Gastrocnemius medialis (tissue), 4 donors: Measurements from ENCODE around the gene WWOX. TPM values are rescaled to one million over a fixed set of nuclear protein-coding genes. Genes with fewer than 3 reads are reported as not detected.

Experiments
- ATAC-seq, 2 donors: fragments of 150-250 bp; one replicate each; pipeline ENCODE4 v1.9.1; 2016
- DNase-seq, 2 donors: peaks; one replicate each; pipeline ENCODE4 v3.0.0-alpha.2; 2019
- H3K27ac ChIP-seq, 4 donors: fragments of 200-600 bp; sonication (generic); 1 replicate in 1 of 4; 2 replicates in 3 of 4; pipeline ENCODE4 v1.5.1; 2016 to 2018; ENCODE audit warnings: mild to moderate bottlenecking in 2 of 4, moderate library complexity in 1 of 4
- H3K27me3 ChIP-seq, 3 donors: fragments of 200-600 bp; sonication (generic) in 2 of 3; 1 replicate in 1 of 3; 2 replicates in 2 of 3; pipeline versions ENCODE4 v1.5.1 to v1.6.0; 2016 to 2019; ENCODE audit warnings: mild to moderate bottlenecking in 1 of 3, moderate library complexity in 1 of 3
- H3K36me3 ChIP-seq, 2 donors: fragments of 200-600 bp; sonication (generic) in 1 of 2; one replicate each; pipeline ENCODE4 v1.5.1; 2017 to 2018
- H3K4me1 ChIP-seq, 2 donors: fragments of 200-600 bp; sonication (generic) in 1 of 2; one replicate each; pipeline ENCODE4 v1.5.1; 2016 to 2017; ENCODE audit warnings: mild to moderate bottlenecking in 2 of 2
- H3K4me3 ChIP-seq, 4 donors: fragments of 200-600 bp; sonication (generic) in 3 of 4; 1 replicate in 1 of 4; 2 replicates in 3 of 4; pipeline ENCODE4 v1.5.1; 2016 to 2019; ENCODE audit warnings: mild to moderate bottlenecking in 2 of 4
- H3K9me3 ChIP-seq, 3 donors: fragments of 200-600 bp; sonication (generic) in 2 of 3; 1 replicate in 1 of 3; 2 replicates in 2 of 3; pipeline ENCODE4 v1.5.1; 2016 to 2019
- POLR2A ChIP-seq, 2 donors: fragments of 450-650 bp; IDR thresholded peaks; one replicate each; pipeline ENCODE4 v1.6.1; 2017; ENCODE audit warnings: antibody characterized with exemption in 2 of 2, mild to moderate bottlenecking in 2 of 2, moderate library complexity in 2 of 2
- in situ Hi-C, 4 donors: fragments of 200-750 bp; cut with MboI; loops; one replicate each; pipeline versions ENCODE4 v1.15.0 to v1.8.0; 2017; ENCODE audit warnings: low sequenced_read_pairs in 4 of 4
- intact Hi-C: fragments of 100-400 bp; cut with DNase I; formaldehyde crosslinking; loops from one replicate; pipeline ENCODE4 v1.15.1; 2023; ENCODE audit warnings: low total_unique reads
- total RNA-seq, 4 donors: library from RNA; depleted of rRNA; stranded (reverse); fragments of >200 nt; gene quantifications; one replicate each; pipeline versions ENCODE4 v1.1.0 to v1.2.3, GENCODE V29; 2016
- TF ChIP-seq, protein P1 (sequence below), 5 experiments: fragments of 450-650 bp in 3 of 5; fragments of 200-600 bp in 2 of 5; sonication (generic) in 2 of 5; IDR thresholded peaks in 4 of 5; conservative IDR thresholded peaks in 1 of 5; 1 replicate in 4 of 5; 2 replicates in 1 of 5; pipeline ENCODE4 v1.5.1; 2016 to 2019; ENCODE audit warnings: antibody characterized with exemption in 5 of 5, mild to moderate bottlenecking in 3 of 5, moderate library complexity in 3 of 5

The WWOX gene
- total RNA-seq, 4 donors from 2014 or later = 3.3 to 13.0 (median 6.0) TPM

DNA sequence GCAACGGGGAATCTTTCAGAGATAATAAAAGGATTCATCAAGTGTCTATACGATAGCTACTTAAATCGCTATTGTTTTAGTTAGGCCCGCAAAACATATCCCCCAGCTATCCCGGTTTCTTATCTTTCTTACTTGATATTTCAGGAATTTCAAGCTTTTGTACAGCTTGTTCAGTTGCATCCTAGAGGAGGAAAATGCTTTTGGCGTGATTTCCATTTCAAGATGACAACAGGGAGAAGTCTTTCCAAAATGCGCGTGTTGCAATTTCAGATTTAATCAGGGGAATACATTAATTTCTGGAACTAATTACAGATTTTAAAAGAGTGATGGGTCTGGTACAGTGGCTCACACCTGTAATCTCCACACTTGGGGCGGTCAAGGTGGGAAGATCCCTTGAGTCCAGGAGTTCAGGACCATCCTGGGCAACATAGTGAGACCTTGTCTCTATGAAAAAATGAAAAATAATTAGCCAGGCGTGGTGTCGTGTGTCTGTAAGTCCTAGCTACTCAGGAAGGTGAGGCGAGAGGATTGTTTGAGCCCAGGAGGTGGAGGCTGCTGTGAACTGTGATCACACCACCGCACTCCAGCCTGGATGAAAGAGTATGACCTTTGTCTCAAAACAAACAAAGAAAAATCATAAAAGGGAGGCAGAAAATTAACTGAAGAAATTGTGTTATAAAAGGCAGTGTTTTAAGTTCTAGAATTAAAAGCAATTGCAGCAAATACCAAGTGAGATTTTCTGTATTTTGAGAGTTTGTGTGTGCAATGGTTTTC lies 954.9 kb downstream of the WWOX start:
- no peak overlapping the region for H3K4me3 ChIP-seq
- ATAC-seq (no peak), DNase-seq (no peak)
- no peaks in the 10 kb centered on the region for H3K9me3 ChIP-seq
- H3K27ac ChIP-seq = no peak overlapping the region
- in situ Hi-C loops (no loop called here), intact Hi-C loops (no loop called here)
- H3K36me3 ChIP-seq = no peaks in the 10 kb centered on the region
- no peaks in the 10 kb centered on the region for H3K27me3 ChIP-seq
- TF ChIP-seq POLR2A (IDR thresholded peaks at IDR 0.05) = no peak
- TF ChIP-seq, protein P1, sequence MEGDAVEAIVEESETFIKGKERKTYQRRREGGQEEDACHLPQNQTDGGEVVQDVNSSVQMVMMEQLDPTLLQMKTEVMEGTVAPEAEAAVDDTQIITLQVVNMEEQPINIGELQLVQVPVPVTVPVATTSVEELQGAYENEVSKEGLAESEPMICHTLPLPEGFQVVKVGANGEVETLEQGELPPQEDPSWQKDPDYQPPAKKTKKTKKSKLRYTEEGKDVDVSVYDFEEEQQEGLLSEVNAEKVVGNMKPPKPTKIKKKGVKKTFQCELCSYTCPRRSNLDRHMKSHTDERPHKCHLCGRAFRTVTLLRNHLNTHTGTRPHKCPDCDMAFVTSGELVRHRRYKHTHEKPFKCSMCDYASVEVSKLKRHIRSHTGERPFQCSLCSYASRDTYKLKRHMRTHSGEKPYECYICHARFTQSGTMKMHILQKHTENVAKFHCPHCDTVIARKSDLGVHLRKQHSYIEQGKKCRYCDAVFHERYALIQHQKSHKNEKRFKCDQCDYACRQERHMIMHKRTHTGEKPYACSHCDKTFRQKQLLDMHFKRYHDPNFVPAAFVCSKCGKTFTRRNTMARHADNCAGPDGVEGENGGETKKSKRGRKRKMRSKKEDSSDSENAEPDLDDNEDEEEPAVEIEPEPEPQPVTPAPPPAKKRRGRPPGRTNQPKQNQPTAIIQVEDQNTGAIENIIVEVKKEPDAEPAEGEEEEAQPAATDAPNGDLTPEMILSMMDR (IDR thresholded peaks at IDR 0.05 in 4 of 5, conservative IDR thresholded peaks at IDR 0.05 in 1 of 5) = no peak
- H3K4me1 ChIP-seq = no peaks in the 10 kb centered on the region

DNA sequence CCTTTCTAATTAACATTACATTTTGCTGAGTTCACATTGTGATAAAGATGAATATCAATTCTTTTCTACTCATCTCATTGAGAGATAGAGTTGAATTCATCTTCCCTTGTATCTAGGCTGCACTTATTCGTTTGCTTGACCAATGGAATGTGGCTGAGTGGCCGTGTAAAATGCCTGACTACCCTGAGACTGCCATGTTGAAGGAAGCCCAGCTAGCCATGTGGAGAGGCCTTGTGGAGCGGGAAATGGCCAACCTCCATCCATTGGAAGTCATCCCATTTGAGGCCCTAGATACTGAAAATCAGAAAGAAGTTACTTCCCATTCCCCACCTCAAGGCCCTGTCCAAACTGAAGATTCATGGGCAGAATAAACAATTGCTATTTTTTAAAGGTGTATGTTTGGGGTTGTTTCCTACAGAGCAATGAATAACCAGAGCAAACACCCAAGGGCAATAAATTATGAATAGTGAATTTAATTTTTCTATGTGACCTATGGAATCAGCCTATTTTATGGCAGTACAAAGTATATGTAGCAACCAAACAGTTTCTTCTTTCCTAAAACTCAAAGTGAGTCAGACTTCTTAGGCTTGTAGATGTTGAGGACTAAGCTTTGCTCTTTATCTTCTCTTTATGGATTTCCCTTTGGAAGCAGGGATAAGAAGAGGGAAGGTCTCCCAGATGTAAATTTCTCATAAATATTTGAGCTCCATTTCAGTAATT lies 956.0 kb downstream of the WWOX start:
- intact Hi-C loops (no loop called here), in situ Hi-C loops (no loop called here)
- no peak for DNase-seq
- no peaks in the 10 kb centered on the region for H3K36me3 ChIP-seq
- no peaks in the 10 kb centered on the region for H3K9me3 ChIP-seq
- no peak for TF ChIP-seq POLR2A (IDR thresholded peaks at IDR 0.05)
- TF ChIP-seq, protein P1 (IDR thresholded peaks at IDR 0.05 in 4 of 5, conservative IDR thresholded peaks at IDR 0.05 in 1 of 5) = no peak
- H3K27ac ChIP-seq = no peak overlapping the region
- H3K4me1 ChIP-seq = no peaks in the 10 kb centered on the region
- H3K27me3 ChIP-seq = no peaks in the 10 kb centered on the region
- no peak for ATAC-seq
- H3K4me3 ChIP-seq = no peak overlapping the region

DNA sequence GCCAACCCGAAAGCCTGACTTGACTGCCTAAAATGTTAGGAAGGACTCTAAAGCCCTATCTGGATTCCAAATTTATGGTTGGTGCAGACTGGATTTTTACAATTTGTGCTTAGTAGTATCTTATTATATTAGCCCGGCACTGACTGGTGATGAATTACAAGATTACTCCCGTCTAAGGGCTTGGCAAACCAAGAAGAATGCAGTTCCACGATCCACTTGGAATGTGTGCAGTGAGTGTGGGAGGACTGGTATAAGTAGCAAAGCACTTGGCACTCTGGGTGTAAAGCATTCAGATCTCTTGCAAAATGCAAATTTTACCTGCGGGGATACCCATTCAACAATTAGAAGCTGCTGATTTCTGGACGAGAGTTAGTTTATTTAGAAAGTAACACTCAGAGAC lies 961.7 kb downstream of the WWOX start:
- TF ChIP-seq POLR2A (IDR thresholded peaks at IDR 0.05) = no peak
- ATAC-seq (no peak), DNase-seq (no peak)
- H3K4me1 ChIP-seq = no peaks in the 10 kb centered on the region
- H3K27ac ChIP-seq = no peak overlapping the region
- H3K36me3 ChIP-seq = no peaks in the 10 kb centered on the region
- H3K9me3 ChIP-seq = no peaks in the 10 kb centered on the region
- in situ Hi-C loops (no loop called here), intact Hi-C loops (no loop called here)
- no peak overlapping the region for H3K4me3 ChIP-seq
- no peaks in the 10 kb centered on the region for H3K27me3 ChIP-seq

DNA sequence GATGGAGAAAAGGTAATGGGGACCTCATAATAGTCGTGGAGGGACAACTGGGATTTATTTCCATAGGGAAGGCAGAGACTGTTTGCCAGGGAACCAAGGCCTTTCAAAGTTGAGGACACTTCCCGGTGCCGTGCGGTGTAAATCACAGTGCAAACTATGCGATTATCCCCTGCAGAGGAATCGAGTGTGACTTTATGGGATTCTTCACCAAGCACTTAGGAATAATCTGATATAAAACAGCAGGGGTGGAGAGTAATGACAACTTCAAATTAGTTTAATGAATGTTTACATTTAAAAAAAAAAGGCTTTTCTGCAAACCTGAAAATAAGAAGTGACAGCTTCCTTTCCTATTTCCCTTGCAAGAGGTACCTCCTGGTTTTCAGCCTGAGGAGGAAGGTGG lies 962.9 kb downstream of the WWOX start:
- no peak for DNase-seq
- H3K4me3 ChIP-seq = no peak overlapping the region
- no peak for ATAC-seq
- H3K27ac ChIP-seq = no peak overlapping the region
- no peaks in the 10 kb centered on the region for H3K9me3 ChIP-seq
- H3K4me1 ChIP-seq = no peaks in the 10 kb centered on the region
- no peaks in the 10 kb centered on the region for H3K36me3 ChIP-seq
- TF ChIP-seq, protein P1 (IDR thresholded peaks at IDR 0.05 in 4 of 5, conservative IDR thresholded peaks at IDR 0.05 in 1 of 5) = no peak
- no peak for TF ChIP-seq POLR2A (IDR thresholded peaks at IDR 0.05)
- intact Hi-C loops = no loop called here
- H3K27me3 ChIP-seq = no peaks in the 10 kb centered on the region
- in situ Hi-C loops = no loop called here

DNA sequence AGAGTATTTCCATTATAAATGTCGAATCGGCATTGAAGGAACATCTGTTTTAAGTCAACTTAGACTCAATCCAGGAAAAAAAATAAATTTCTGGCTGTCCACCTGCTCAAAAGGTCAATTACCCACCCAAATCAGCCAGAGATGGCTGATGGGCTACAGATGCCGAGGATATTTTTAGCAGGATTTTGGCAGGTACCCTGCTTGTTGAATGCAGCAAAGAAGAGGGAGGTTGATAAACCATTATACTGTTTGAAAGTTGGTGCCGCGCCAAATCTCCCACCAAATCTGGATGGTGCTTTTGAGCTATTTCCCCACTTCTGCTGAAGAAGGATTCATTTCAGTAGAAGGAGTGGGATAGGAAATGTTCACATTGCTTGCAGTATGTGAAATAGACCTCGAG lies 963.4 kb downstream of the WWOX start:
- TF ChIP-seq POLR2A (IDR thresholded peaks at IDR 0.05) = no peak
- TF ChIP-seq, protein P1 (IDR thresholded peaks at IDR 0.05 in 4 of 5, conservative IDR thresholded peaks at IDR 0.05 in 1 of 5) = no peak
- no peaks in the 10 kb centered on the region for H3K27me3 ChIP-seq
- H3K27ac ChIP-seq = no peak overlapping the region
- no peak overlapping the region for H3K4me3 ChIP-seq
- in situ Hi-C loops = no loop called here
- no peaks in the 10 kb centered on the region for H3K4me1 ChIP-seq
- ATAC-seq (no peak), DNase-seq (no peak)
- no peaks in the 10 kb centered on the region for H3K9me3 ChIP-seq
- intact Hi-C loops = no loop called here
- H3K36me3 ChIP-seq = no peaks in the 10 kb centered on the region
